8988T (cell line): ENCODE measurements around the gene TRAPPC3.
"Not testable (repeated sequence)": the region's sequence is repeated elsewhere in the genome, so short reads cannot be mapped to it uniquely, and the experiment has no call there.

Source experiments
- DNase-seq: peaks from one replicate; pipeline ENCODE4 v3.0.0; 2011

The TRAPPC3 gene

GRCh38 chr1:36149237-36149972 lies at the start of gene TRAPPC3:
Gene TRAPPC3, minus strand, starts transcription at chr1:36149486. Its CDS starts 108 bp downstream, at chr1:36149378.
- DNase-seq = peak; percentile 91

GRCh38 chr1:36198641-36199040 lies 49.4 kb upstream of the TRAPPC3 start:
- no peak for DNase-seq

GRCh38 chr1:36196805-36197204 lies 47.5 kb upstream of the TRAPPC3 start:
- not testable (repeated sequence) for DNase-seq

GRCh38 chr1:36187800-36188593 lies 38.7 kb upstream of the TRAPPC3 start:
- peak; percentile 61 for DNase-seq

- DNase-seq = no peak
Observed at GRCh38 chr1:36183309-36183856, 34.1 kb upstream of the TRAPPC3 start.

- DNase-seq = no peak
Observed at GRCh38 chr1:36182734-36183133, 33.4 kb upstream of the TRAPPC3 start.

GRCh38 chr1:36179220-36179600 lies 29.9 kb upstream of the TRAPPC3 start:
- no peak for DNase-seq

GRCh38 chr1:36178471-36179219 lies 29.4 kb upstream of the TRAPPC3 start:
- DNase-seq = no peak

GRCh38 chr1:36177589-36178431 lies 28.5 kb upstream of the TRAPPC3 start:
- DNase-seq = no peak

- no peak for DNase-seq
Observed at GRCh38 chr1:36176106-36176949, 27.0 kb upstream of the TRAPPC3 start.

- no peak for DNase-seq
Observed at GRCh38 chr1:36175137-36176095, 26.1 kb upstream of the TRAPPC3 start.

- DNase-seq = no peak
Observed at GRCh38 chr1:36174713-36175112, 25.4 kb upstream of the TRAPPC3 start.

GRCh38 chr1:36172983-36173382 lies 23.7 kb upstream of the TRAPPC3 start:
- no peak for DNase-seq

GRCh38 chr1:36172017-36172747 lies 22.9 kb upstream of the TRAPPC3 start:
- no peak for DNase-seq

GRCh38 chr1:36170643-36171412 lies 21.5 kb upstream of the TRAPPC3 start:
- DNase-seq = no peak

GRCh38 chr1:36168514-36168913 lies 19.2 kb upstream of the TRAPPC3 start:
- no peak for DNase-seq

GRCh38 chr1:36166938-36167905 lies 17.9 kb upstream of the TRAPPC3 start:
- DNase-seq = no peak
